Inferior parietal cortex (tissue), 1 donor: ENCODE measurements around the gene DDX11.
"Not testable (repeated sequence)": the region's sequence is repeated elsewhere in the genome, so short reads cannot be mapped to it uniquely, and the experiment has no call there.

ENCODE experiments used
- DNase-seq: peaks from one replicate; pipeline ENCODE4 v3.0.0-alpha.2; 2016; ENCODE audit errors: extremely low spot score

Gene DDX11

DNA sequence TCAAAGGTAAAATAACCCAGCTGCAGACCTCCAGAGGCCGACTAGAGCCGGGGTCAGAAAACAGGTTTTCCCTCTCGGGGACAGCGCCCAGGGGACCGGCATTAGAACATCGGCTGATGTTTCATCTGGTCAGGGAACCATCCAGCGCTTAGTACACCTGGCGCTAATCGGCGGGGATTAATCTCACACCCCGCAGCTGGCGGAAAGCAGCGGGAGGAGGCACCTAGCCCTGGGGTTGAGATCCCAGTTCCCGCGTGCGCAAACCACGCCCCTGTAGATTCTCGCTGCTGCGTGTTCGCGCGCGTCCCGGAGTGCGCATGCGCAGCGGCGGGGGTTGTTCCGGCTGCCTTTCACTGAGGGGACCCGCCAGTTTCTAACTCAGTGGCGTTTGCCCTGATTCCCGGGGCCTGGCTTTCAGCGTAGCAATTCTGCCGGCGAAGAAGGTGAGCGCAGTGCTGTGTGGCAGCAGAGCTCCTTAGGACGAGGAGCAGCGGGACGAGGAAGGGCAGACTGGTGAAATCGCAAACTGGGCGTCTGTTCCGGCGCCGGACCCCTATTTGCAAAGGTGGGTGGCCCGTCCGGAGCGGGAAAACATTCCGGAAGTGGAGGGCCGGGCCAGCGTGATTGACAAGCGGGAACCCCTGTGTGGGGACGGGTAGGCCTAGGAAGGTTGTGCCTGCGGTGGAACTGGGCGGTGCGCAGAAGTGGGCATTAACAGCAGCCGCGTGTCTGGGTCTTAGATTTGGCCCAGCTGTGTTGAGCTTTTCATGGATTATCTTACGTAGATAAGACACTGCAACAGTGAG is at the start of gene DDX11:
TSS of gene DDX11 (plus strand) at position 334 of the 806 bp plus-strand sequence. CDS start 4,534 bp downstream, outside the sequence.
- DNase-seq, result peak; percentile 87

DNA sequence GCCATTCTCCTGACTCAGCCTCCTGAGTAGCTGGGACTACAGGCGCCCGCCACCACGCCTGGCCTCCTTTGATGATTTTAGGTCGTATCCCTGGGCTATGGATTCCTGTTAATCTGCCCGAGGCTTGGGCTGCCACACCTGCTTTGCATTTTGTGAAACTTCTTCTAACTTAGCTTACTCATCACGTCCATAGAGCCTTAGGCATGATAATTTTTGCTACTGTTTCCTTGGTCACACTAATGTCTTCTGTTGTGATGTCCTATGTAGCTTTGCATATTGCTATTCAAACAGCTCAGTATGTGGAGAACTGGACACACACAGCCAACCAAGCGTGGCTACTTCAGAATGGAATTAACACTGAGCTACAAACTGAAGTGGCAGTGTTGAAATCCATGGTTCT is 47.5 kb upstream of the DDX11 start:
- no peak for DNase-seq

DNA sequence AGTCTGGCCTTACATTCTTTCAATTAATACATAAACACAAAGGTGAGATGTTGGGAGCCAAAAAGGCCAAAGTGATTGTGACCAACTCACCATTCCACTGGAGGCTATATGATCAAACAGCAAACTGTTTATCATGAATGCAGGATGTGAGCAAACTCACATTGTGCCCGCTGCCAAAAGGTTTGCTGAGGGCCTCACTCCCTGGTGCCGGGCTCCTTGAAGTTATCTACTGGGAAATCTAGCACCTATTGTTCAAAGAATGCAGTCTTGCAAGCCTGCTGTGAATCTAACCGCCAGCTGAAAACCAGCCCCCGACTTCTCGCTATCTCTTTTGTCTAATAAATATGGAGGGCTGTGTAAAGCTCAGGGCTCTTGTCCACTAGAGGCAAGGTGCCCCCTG is 46.7 kb upstream of the DDX11 start:
- not testable (repeated sequence) for DNase-seq

DNA sequence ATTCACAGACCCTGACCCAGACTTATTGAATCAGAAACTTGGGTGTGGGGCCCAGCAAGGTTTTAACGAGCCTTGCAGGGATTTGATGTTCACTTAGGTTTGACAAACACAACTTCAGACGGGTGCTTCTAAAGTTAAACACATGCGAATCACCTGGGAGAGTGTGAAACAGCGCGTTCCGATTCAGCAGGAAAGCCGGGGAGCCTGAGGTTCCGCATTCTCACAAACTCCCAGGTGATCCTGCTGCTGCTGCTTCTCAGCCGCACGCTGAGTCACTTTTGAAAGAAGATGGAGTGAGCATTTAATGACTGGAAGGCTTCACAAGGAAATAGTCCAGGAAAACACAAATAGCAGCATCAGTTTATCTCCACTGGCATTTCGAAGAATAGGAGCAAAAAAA is 44.2 kb upstream of the DDX11 start:
- no peak for DNase-seq

DNA sequence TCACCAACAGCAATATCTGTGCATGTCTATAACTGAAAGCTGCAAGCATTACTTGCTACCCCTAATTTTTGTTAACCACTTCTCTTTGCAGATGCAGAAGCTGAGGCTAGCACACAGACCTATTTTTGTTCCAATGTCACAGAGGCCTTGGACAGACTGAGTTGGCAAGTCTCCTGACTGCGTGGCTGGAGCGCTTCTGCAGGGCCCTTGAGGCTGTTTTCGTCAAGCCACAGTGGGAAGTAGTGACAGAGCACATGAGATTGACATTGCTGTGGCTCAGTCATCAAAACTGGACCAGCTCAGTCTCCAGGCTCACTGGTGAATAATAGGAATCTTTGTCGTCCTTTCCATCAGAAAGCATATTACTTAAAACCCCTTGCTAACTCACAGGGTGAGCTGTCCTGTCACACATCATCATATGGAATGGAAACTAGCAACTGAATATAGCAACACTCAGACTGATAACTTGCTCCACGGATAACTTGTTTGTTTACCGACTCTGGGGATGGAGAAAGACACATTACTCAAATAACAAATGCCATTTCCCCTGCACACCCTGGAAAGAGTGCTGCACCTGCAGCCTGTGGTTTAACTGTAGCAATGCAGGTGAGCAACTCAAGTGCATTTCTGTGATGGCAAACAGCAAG is 43.6 kb upstream of the DDX11 start:
- DNase-seq, result peak; percentile 37

DNA sequence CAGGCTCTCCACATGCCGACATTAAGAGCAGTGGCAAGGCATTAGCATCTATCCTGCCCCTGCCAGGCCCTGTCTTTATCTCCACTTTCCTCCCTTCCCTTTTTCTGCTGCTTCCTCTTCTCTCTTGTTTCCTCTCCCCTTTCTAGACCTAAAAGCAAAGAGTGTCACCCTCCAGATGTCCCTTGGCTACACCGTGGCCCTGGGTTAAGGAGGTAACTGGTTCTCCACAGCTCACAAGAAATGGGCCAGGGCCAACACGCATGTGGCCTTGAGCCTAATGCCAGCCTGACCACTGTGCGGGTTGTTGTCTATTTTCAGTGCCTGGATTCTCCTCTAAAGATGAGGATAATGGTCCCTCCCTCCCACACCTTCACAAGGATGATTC is 41.7 kb upstream of the DDX11 start:
- DNase-seq, result no peak

DNA sequence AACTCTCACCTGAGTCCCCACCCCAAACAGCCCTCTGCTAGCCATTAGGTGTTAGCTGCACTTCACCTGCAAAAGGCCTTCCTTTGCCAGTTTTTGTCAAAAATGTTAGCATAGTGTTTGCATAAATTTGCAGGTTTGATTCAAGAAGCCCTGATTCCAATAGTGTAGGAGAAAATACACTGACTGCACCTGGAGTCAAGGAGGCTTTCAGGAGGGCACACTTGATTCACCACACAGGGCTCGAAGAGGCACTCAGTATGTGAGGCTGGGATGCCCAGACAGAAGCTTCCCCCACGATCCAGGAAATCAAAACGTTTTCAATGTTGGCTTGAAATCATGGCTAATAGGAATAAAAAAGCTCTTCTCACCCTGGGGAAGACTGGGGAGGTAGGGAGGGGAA is 40.5 kb upstream of the DDX11 start:
- DNase-seq, result no peak

DNA sequence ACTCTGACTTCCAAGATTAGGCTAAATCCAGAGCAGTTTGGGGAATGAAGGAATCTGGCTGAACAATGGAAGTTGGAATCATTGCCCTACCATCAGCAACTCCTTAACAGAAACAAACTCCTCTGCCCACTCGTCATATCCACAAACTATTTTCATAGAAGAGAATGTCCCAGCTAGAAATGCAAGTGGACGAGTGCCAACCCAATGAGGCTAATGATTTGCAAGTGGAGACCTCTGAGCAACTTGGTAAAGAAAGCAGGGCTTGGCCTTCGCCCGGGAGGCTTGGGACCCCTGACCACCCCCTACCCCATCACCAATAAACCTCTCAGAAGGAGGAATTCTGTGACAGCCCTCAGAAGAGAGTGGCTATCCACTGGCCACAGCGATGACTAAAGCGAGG is 40.0 kb upstream of the DDX11 start:
- no peak for DNase-seq

DNA sequence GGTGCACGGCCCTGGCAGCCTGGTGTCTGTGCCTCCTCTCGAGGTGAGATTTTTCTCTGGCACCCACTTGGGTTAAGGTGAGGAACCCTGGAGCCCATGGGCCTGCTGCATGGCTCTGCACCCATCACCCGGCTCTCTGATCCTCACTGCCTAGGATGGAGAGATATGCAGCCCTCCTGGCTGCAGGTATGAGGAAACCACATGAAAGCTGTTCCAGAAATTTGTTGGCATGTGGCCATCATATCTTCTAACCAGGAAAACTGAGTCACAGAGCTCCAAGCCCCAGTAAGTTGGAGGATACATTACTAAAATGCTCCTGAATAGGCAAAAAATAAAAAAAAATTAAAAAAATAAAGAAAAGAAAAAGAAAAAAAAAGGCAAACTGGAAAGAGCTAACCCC is 39.3 kb upstream of the DDX11 start:
- no peak for DNase-seq

DNA sequence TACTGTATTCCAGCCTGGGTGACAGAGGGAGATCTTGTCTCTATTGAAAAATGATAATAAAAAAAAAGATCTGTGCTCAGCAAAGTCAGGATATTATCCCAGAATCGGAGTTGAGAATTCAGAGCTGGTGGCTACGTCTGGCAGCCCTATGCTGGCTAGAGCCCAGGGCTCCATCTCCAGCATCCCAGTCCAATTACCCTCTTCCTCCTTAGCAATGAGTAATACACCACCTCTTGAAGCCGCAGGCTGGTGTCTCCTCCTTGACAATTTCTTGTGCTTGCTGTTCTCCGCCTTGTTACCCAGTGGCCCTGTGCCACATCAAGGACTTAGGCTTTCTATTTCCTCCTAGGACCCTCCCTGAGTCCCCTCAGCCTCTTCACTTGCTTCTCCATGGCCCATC is 38.4 kb upstream of the DDX11 start:
- no peak for DNase-seq

DNA sequence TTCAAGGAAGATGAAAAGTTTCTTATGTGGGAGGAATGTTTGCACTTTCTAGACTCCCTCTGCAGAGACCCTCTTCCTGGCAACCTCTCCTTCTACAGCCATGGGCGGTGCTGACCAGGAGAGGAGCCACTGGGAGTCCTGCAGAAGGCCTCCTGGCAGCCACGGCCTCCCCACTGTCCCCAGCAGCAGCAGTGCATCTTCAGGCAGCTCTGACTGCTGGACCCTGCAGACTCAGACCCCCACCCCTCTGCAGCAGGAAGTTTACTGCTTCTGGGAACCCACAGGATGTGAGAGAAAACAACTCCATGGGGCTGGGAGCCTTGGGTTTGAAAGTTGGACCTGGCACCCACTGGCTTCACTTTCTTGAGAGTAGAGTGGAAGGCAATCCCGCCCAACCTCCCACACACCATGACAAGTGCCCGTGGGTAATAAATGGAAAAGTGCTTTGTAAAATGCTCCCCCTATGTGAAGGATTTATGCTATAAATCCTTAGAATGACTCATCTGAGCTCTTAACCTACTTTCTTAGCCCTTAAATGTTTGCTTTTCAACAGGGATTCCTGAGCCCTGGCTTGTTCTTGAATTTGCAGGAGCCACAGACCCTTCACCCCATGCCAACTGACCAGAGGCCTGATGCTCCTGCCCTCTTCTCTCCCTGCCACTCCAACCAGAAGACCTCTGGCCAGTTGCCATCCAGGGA is 37.5 kb upstream of the DDX11 start:
- no peak for DNase-seq

DNA sequence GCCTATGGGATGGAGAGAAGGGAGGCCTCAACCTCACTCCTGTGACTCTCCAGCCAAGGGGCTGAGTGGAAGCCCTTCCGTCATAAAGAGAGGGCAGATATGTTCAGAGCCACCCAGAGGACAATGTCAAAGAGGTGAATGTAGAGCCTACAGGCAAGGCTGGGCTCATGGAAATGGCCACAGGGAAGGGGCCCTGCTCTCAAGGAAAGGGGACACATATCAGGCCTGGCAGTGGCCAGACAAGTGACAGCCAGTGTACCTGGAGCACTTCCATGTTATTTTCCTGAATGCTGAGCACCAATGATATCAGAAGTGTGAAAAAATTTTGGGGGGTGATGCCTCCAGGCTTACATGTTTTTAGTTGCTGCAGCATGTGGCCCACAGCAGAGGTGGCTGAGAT is 36.6 kb upstream of the DDX11 start:
- no peak for DNase-seq

DNA sequence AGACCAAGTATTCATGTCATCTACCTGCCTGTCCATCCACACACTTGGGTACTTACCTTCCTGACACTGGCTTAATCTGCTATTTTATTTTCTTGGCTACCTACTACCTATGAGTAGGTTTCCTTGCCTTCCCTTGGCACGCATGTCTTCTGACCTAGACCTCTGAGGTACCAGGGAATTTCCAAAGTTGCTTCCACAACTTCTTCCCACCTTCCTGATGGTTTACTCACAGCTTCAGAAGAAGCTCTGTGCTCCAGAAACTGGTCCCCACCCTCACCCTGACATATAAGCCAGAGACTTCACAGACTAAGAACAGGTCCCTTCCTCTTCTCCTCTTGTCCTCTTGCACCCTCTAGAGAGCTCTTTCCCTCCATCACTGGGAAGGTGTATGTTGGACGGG is 35.7 kb upstream of the DDX11 start:
- DNase-seq, result no peak

DNA sequence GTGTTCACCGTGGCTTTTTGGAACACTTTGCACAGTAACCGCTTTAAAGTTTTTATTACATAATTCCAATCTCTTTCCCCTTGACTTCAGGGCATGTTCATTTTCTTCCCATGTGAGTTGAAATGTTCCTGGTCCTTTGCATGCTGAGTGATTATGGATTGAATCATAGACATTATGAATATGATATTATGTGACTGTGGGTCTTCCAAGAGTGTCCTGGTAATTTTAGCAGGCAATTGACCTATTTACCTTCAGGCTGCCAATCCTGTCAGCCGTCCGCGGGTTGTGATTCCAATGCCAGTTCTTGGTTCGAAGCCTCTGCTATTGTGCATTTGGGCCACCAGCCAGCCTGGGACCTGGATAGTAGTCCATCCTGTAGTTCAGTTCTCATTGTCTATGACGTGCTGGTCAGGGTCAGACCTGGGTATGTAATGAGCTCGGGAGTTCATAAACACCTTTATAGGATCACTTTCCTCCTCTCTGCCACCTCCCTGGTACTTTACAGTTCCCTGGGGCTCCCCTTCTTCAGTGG is 32.6 kb upstream of the DDX11 start:
- DNase-seq, result no peak

DNA sequence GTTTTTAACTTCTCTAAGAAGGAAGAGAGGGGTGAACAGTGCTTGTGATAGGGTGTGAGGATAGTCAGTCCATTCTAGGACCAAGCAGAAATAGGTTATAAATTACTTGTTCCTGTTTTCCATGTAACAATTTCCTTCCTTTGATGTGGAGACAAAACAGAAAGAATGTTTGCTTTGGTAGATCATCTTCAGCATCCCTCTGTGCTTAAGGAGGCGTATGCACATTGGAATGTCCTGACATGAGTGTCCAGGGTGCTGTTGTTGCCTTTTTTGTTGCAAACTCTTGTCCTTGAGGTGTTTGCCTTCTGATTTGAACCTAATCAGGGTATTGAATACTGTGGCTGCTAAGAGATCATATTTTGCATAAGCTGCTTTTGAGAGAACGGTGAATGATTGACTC is 23.5 kb upstream of the DDX11 start:
- not testable (repeated sequence) for DNase-seq

DNA sequence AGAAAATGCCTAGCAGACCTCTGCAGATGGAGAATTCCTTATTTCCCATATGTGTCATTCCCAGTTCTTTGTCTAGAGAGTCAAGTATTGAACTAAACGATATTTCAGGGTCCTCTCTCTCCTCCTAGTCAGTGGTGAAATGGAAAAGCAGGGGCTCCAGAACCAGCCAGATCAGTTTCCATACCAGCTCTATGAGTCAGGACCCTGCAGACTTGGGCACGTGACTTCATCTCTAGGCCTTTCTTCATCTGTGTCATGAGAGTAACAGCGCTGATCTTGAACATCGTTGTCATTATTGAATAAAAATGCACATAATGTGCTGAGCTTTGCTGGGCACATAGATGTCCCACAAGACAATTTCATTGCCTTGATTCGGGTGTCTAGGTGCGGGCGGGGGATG is 23.1 kb upstream of the DDX11 start:
- not testable (repeated sequence) for DNase-seq

DNA sequence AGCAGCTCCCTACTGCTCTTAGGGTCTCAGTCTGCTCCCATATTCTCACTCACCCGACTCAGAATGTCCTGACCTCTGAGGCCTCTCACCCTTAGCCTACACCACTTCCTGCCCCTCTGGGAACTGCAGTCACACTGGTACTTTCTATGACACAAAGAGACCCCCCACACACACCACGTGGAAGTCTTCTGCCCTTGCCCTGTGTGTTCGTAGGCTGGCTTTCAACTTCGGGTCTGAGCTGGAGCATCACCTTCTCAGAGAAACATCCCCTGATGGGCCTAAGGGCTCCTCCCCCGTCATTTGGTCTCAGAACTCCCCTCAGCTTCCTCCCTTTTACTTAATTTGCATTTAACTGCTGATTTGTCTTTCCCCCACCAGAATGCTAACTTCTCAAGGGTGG is 22.0 kb upstream of the DDX11 start:
- DNase-seq, result not testable (repeated sequence)

DNA sequence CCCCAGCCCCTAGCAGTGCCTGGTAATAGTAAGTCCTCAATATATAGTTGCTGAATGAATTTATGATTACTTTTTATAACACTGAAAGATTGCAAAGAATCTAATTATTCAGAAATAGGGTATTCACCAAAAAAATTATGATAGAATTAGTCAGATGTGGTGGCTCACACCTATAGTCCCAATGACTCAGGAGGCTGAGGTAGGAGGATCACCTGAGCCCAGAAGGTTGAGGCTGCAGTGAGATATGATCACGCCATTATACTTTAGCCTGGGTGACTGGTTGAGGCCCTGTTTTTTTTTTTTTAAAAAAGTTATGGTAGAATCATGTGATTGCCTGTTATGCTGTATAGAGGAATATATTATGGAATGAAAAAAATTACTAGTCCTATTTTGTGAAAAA is 21.5 kb upstream of the DDX11 start:
- DNase-seq, result not testable (repeated sequence)

DNA sequence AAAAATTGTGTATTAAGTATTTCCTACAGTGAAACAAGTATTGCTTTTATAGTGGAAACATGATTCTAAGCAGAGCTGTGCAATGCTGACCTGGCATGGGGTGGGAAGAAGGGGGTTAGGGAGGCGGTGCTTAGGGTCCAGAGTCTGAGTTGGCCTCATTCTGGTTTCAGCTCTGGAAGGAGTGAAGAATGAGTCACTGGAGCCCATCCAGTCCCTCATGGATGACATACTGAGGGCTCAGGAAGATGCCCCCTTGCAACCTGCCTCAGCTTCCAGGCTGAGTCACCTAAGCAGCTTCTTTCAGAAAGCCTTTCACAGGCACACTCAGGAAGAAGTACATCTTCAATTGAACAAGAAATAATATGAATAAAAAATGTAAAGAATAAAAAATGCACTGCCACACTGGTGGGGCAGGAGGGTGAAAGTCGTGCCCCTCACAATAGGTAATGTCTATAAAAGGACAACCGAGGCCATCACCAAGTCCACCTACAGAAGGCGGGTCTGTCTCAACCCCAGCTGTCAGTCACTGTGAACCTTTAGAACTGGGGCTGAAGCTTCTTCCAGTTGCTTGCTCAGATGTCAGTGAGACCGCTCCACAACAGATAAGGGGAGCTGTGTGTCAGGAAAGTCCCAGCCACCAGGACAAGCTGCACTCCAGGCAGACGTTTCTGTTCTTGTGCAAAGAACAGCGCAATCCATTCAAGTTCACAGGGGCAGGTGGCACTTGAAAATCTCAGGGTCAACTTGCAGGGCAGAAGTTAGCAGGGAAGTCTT is 20.8 kb upstream of the DDX11 start:
- not testable (repeated sequence) for DNase-seq

DNA sequence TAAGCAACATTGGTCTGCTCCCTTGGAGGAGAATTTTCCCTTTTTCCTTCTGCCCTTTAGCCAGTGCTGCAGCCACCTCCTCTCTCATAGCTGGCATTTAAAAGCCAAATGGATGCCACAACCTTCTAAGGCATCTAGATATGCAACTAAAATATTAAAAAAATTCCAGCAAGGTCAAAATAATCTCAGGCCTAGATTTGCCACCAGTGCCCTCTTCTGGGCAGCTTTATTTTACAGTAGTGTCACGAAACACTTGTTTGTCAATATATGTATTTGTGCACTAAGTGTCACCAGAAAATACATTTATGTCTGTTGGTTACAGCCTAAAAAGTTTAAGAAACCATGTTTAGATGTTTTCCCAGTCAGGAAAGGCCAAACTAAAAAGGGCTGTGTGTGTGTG is 19.7 kb upstream of the DDX11 start:
- DNase-seq, result not testable (repeated sequence)

DNA sequence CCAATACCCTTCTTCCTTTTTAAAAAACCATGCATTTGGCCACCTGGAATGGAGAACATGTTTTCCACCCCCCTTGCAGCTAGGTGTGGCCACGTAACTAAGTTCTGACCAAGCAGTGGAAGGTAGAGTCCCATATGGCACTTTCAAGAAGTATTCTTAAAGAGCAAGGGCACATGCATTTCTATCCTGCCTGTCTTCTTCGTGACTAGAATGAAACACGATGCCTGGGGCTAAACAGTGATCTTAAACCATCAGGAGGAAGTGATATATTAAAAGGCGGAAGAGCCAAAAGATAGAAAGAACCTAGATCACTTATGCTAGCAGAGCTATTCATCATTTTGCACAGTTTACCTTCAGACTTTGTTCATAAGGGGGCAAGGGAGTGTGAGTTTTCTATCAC is 16.0 kb upstream of the DDX11 start:
- DNase-seq, result no peak

DNA sequence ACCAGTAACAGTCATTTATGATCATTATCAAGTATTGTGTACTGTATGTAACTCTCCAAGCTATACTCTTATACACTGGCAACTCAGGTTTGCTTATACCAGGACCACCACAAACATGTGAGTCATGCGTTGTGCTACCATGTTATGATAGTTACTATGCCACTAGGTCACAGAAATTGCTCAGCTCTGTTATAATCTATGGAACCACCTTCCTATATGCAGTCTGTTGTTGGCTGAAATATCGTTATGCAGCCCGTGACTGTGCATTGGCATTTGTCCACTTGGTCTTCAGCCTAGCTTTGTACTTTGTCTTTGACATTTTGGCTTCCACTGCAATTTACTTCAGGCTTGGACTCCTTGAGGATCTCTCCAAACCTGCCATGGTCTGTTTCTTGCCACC is 7.5 kb upstream of the DDX11 start:
- DNase-seq, result not testable (repeated sequence)
